HuH-7.5 (cell line): ENCODE measurements around the gene CTDSPL.
A peak's percentile ranks its signal among the peaks of the same experiment; 100 is the strongest.

Source experiments
- DNase-seq: peaks from one replicate; pipeline ENCODE4 v3.0.0; 2011; ENCODE audit warnings: low spot score

CTDSPL gene

GRCh38 chr3:37913522-37913921 is 51.8 kb downstream of the CTDSPL start:
- DNase-seq = no peak

GRCh38 chr3:37916685-37917084 is 55.0 kb downstream of the CTDSPL start:
- no peak for DNase-seq

- no peak for DNase-seq
These were observed 56.9 kb downstream of the CTDSPL start for GRCh38 chr3:37918627-37919026.

GRCh38 chr3:37920156-37920699 is 58.5 kb downstream of the CTDSPL start:
- no peak for DNase-seq

- no peak for DNase-seq
These were observed 59.3 kb downstream of the CTDSPL start for GRCh38 chr3:37921025-37921424.

GRCh38 chr3:37922721-37923568 is 61.3 kb downstream of the CTDSPL start:
- DNase-seq = no peak

GRCh38 chr3:37923569-37924040 is 61.9 kb downstream of the CTDSPL start:
- no peak for DNase-seq

- DNase-seq = no peak
These were observed 62.8 kb downstream of the CTDSPL start for GRCh38 chr3:37924453-37924852.

GRCh38 chr3:37925157-37925556 is 63.5 kb downstream of the CTDSPL start:
- no peak for DNase-seq

GRCh38 chr3:37926611-37927010 is 64.9 kb downstream of the CTDSPL start:
- DNase-seq = no peak

- DNase-seq = no peak
These were observed 68.8 kb downstream of the CTDSPL start for GRCh38 chr3:37930495-37930894.

- DNase-seq = no peak
These were observed 70.8 kb downstream of the CTDSPL start for GRCh38 chr3:37932505-37932904.

GRCh38 chr3:37934631-37935289 is 73.1 kb downstream of the CTDSPL start:
- DNase-seq = no peak

- DNase-seq = no peak
These were observed 73.6 kb downstream of the CTDSPL start for GRCh38 chr3:37935290-37935668.

- DNase-seq = peak; percentile 40
These were observed 74.3 kb downstream of the CTDSPL start for GRCh38 chr3:37935756-37936666.

- DNase-seq = no peak
These were observed 75.5 kb downstream of the CTDSPL start for GRCh38 chr3:37937156-37937555.

- DNase-seq = no peak
These were observed 76.3 kb downstream of the CTDSPL start for GRCh38 chr3:37938011-37938410.

- DNase-seq = no peak
These were observed 78.7 kb downstream of the CTDSPL start for GRCh38 chr3:37940242-37940908.

GRCh38 chr3:37941608-37942508 is 80.2 kb downstream of the CTDSPL start:
- no peak for DNase-seq

GRCh38 chr3:37942646-37943045 is 81.0 kb downstream of the CTDSPL start:
- no peak for DNase-seq
